HG03354 (cell line): Measurements from ENCODE around the gene SPACA5B.
"Not testable (repeated sequence)": the region's sequence is repeated elsewhere in the genome, so short reads cannot be mapped to it uniquely, and the experiment has no call there.

ENCODE experiments used
- ATAC-seq: cut with Tn5 transposase; IDR thresholded peaks from one replicate; pipeline ENCODE4 v1.9.1; 2021; ENCODE audit warnings: mild to moderate bottlenecking; ENCODE audit not compliant: unreplicated experiment, poor library complexity, severe bottlenecking

SPACA5B gene

DNA sequence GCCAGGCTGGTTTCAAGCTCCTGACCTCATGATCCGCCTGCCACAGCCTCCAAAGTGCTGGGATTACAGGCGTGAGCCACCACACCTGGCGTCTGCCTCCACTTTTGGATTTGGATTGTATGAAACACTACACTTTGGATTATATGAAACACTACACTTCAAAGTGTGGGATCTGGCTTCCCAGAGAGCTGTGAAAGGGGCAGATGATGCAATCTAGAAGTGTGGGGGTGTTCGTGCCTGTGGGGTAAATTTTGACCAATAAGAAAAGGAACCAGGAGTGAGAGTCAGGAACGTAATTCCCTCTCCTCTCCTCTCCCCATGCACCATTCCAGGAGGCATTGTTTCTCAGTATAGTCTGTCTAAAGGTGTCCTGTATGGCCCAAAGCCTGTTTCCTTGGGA lies 51.5 kb downstream of the SPACA5B start:
- ATAC-seq: not testable (repeated sequence)
